Keratinocyte (primary cell): ENCODE results near the gene CELSR3. TPM values are rescaled to one million over a fixed set of nuclear protein-coding genes. Genes with fewer than 3 reads are reported as not detected.

Experiments used
- DNase-seq: peaks from one replicate; pipeline ENCODE4 v3.0.0-alpha.2; 2011; ENCODE audit warnings: low read depth, missing footprints, low spot score
- FAIRE-seq: peaks from 2 replicates; lab custom pipeline; 2011; peaks lifted over from hg19 to GRCh38; lab: Jason Lieb, UNC
- H2AFZ ChIP-seq: 2 replicates; pipeline ENCODE4 v1.6.0; 2012; ENCODE audit warnings: low read length, control low read depth, inconsistent platforms; ENCODE audit not compliant: control insufficient read depth
- H3K27ac ChIP-seq: 2 replicates; pipeline ENCODE4 v1.5.1; 2011; ENCODE audit warnings: low read length; ENCODE audit not compliant: control insufficient read depth, insufficient read depth
- H3K27me3 ChIP-seq: 3 replicates; pipeline ENCODE4 v1.6.0; 2011; ENCODE audit warnings: low read length; ENCODE audit not compliant: control insufficient read depth, insufficient read depth; ENCODE audit errors: extremely low read depth
- H3K36me3 ChIP-seq, 2 experiments: 2 replicates in 1 of 2; 3 replicates in 1 of 2; pipeline ENCODE4 v1.5.1; 2011; ENCODE audit warnings: low read length in 2 of 2, mild to moderate bottlenecking in 1 of 2; ENCODE audit not compliant: control insufficient read depth in 2 of 2, insufficient read depth in 2 of 2; ENCODE audit errors: extremely low read depth in 1 of 2
- H3K4me1 ChIP-seq: 3 replicates; pipeline ENCODE4 v1.5.1; 2011; ENCODE audit warnings: low read length; ENCODE audit not compliant: control insufficient read depth, insufficient read depth; ENCODE audit errors: extremely low read depth
- H3K4me2 ChIP-seq: 3 replicates; pipeline ENCODE4 v1.6.0; 2011; ENCODE audit warnings: low read depth, low read length; ENCODE audit not compliant: control insufficient read depth, insufficient read depth; ENCODE audit errors: extremely low read depth
- H3K4me3 ChIP-seq, 3 experiments: fragments of 200-600 bp in 1 of 3; sonication (generic) in 1 of 3; 2 replicates in 2 of 3; 3 replicates in 1 of 3; pipeline ENCODE4 v1.5.1; 2011 to 2016; ENCODE audit warnings: low read length in 3 of 3, mild to moderate bottlenecking in 3 of 3, control low read depth in 2 of 3, inconsistent platforms in 1 of 3, low read depth in 1 of 3, mixed read lengths in 1 of 3, mixed run types in 1 of 3, moderate library complexity in 1 of 3; ENCODE audit not compliant: control insufficient read depth in 2 of 3, insufficient read depth in 2 of 3; ENCODE audit errors: extremely low read depth in 1 of 3
- H3K79me2 ChIP-seq: 2 replicates; pipeline ENCODE4 v1.6.0; 2012; ENCODE audit warnings: low read length; ENCODE audit not compliant: control insufficient read depth, insufficient read depth
- H3K9ac ChIP-seq: 3 replicates; pipeline ENCODE4 v1.6.0; 2011; ENCODE audit warnings: low read length; ENCODE audit not compliant: control insufficient read depth, insufficient read depth; ENCODE audit errors: extremely low read depth
- H3K9me1 ChIP-seq: 3 replicates; pipeline ENCODE4 v1.6.0; 2011; ENCODE audit warnings: low read length; ENCODE audit not compliant: control insufficient read depth, insufficient read depth; ENCODE audit errors: extremely low read depth
- H3K9me3 ChIP-seq: 2 replicates; pipeline ENCODE4 v1.5.1; 2012; ENCODE audit warnings: low read depth, low read length; ENCODE audit not compliant: control insufficient read depth
- H4K20me1 ChIP-seq: 3 replicates; pipeline ENCODE4 v1.6.0; 2011; ENCODE audit warnings: low read length; ENCODE audit not compliant: control insufficient read depth, insufficient read depth; ENCODE audit errors: extremely low read depth
- EZH2 ChIP-seq: IDR thresholded peaks from one replicate; pipeline ENCODE4 v1.6.1; 2012; ENCODE audit warnings: inconsistent platforms, mild to moderate bottlenecking, low read length, moderate library complexity
- dilution Hi-C: fragments of 300-500 bp; cut with MboI; formaldehyde crosslinking; loops from one replicate; pipeline ENCODE4 v1.7.0; 2020; ENCODE audit warnings: low sequenced_read_pairs; ENCODE audit not compliant: extremely low pct_ligation_motif_present
- polyA plus RNA-seq, 5 experiments: library from polyadenylated mRNA; depleted of rRNA in 3 of 5; stranded (reverse) in 3 of 5; stranded (forward) in 1 of 5; unstranded in 1 of 5; fragments of >200 nt; gene quantifications; 1 replicate in 1 of 5; 2 replicates in 3 of 5; 3 replicates in 1 of 5; pipeline versions ENCODE4 v1.2.1 to v1.2.3, GENCODE V29; 2011 to 2012; ENCODE audit warnings: missing spikeins in 2 of 5, low read depth in 1 of 5, low replicate concordance in 1 of 5
- TF ChIP-seq, protein P1 (sequence below), 3 experiments: IDR thresholded peaks in 1 of 3; conservative IDR thresholded peaks in 1 of 3; optimal IDR thresholded peaks in 1 of 3; 2 replicates in 2 of 3; 3 replicates in 1 of 3; pipeline versions ENCODE3 to v1.5.1; 2011; ENCODE audit warnings: low read length in 3 of 3, mild to moderate bottlenecking in 3 of 3, moderate library complexity in 2 of 3, control low read depth in 1 of 3, inconsistent platforms in 1 of 3; ENCODE audit not compliant: insufficient read depth in 2 of 3; ENCODE audit errors: extremely low read depth in 1 of 3

The CELSR3 gene
- polyA plus RNA-seq, 1 donor (not counting 4 experiments of a cell fraction or from before 2014, with no cell fraction given) = 0.25 TPM

DNA sequence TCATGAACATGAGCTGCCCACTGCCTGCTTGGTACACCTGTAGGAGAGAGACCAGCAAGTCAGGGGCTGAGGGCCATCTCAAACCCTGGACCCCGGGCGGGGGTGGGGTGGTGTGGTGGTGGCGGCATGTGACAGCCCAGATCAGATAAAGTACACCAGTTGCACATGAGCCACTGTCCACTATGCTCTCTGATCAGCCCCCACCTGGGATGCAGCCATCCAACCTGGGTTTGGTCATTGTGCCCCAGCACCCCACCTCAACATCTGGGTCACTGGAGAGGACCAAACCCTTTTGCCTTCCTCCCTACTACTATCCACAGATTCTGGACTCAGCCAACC lies 26.0 kb upstream of the CELSR3 start:
- no peak overlapping the region for H2AFZ ChIP-seq
- no peak overlapping the region for H3K9ac ChIP-seq
- dilution Hi-C loops = no loop called here
- no peaks in the 10 kb centered on the region for H3K9me3 ChIP-seq
- FAIRE-seq (no peak), DNase-seq (no peak)
- TF ChIP-seq EZH2 = no peak
- TF ChIP-seq, protein P1, sequence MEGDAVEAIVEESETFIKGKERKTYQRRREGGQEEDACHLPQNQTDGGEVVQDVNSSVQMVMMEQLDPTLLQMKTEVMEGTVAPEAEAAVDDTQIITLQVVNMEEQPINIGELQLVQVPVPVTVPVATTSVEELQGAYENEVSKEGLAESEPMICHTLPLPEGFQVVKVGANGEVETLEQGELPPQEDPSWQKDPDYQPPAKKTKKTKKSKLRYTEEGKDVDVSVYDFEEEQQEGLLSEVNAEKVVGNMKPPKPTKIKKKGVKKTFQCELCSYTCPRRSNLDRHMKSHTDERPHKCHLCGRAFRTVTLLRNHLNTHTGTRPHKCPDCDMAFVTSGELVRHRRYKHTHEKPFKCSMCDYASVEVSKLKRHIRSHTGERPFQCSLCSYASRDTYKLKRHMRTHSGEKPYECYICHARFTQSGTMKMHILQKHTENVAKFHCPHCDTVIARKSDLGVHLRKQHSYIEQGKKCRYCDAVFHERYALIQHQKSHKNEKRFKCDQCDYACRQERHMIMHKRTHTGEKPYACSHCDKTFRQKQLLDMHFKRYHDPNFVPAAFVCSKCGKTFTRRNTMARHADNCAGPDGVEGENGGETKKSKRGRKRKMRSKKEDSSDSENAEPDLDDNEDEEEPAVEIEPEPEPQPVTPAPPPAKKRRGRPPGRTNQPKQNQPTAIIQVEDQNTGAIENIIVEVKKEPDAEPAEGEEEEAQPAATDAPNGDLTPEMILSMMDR (optimal IDR thresholded peaks at IDR 0.05 in 1 of 3, IDR thresholded peaks at IDR 0.05 in 1 of 3, conservative IDR thresholded peaks at IDR 0.05 in 1 of 3; ENCODE audit: extremely low read depth in 1 of 3, insufficient read depth in 2 of 3, low read length in 3 of 3) = no peak
- H3K79me2 ChIP-seq = peaks cover 37% of the 10 kb centered on the region
- no peak overlapping the region for H3K27ac ChIP-seq
- no peaks in the 10 kb centered on the region for H3K27me3 ChIP-seq
- H3K9me1 ChIP-seq = no peaks in the 10 kb centered on the region
- no peak overlapping the region for H3K4me2 ChIP-seq
- H3K4me1 ChIP-seq = peaks cover 32% of the 10 kb centered on the region
- peaks cover 3% of the 10 kb centered on the region for H4K20me1 ChIP-seq
- no peak overlapping the region for H3K4me3 ChIP-seq
- peaks cover 41 to 52% of the 10 kb centered on the region in 2 experiments for H3K36me3 ChIP-seq

DNA sequence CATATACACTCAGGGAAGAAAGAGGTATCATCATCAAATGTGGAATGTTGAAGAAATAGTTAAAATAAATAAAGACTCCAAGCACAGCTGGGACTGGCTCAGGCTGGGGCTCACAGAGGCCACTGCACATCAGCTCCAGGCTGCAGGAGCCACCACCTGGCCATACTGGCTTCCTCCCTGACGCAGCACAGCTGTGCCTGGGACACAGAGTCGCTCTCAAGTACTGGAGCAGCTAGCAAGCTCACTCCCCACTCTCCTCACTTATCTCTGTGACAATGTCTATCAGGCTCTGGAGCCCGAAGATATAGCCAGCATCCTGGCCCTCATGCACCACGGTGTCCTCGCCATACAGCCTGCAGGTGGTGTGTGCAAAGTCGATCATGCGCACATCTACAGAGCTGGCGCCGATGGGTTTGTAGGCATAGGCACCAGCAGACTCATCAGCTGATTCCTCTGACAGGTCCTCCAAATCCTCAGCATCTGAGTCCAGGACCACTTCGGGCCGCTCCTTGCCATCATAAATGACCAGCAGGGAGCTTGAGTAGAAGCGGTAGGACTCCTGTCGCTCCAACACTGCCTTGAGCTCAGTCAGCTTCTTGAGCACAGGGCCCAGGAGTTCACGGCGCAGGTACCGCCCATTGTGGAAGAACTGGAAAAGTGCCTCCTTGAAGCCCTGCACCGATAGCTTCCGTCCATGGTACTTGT lies 25.5 kb upstream of the CELSR3 start:
- Histone ChIP-seq H3K9me1 (no peaks in the 10 kb centered on the region), H4K20me1 (no peaks in the 10 kb centered on the region), H3K4me3 (no peak overlapping the region), H2AFZ (no peak overlapping the region), H3K27me3 (no peaks in the 10 kb centered on the region), H3K27ac (no peak overlapping the region), H3K79me2 (peaks cover 35% of the 10 kb centered on the region), H3K9ac (no peak overlapping the region), H3K36me3 (peaks cover 37 to 47% of the 10 kb centered on the region in 2 experiments), H3K9me3 (no peaks in the 10 kb centered on the region), H3K4me1 (peaks cover 37% of the 10 kb centered on the region), H3K4me2 (no peak overlapping the region)
- FAIRE-seq (no peak), DNase-seq (no peak)
- no peak for TF ChIP-seq EZH2
- TF ChIP-seq, protein P1 (optimal IDR thresholded peaks at IDR 0.05 in 1 of 3, IDR thresholded peaks at IDR 0.05 in 1 of 3, conservative IDR thresholded peaks at IDR 0.05 in 1 of 3; ENCODE audit: extremely low read depth in 1 of 3, insufficient read depth in 2 of 3, low read length in 3 of 3) = no peak
- dilution Hi-C loops = no loop called here
